Sigmoid colon (tissue), 7 donors: ENCODE results near the gene FGF8. TPM values are rescaled to one million over a fixed set of nuclear protein-coding genes. Genes with fewer than 3 reads are reported as not detected.

Experiments
- DNase-seq: peaks from one replicate; pipeline ENCODE4 v3.0.0-alpha.2; 2019
- H3K27ac ChIP-seq, 4 donors: fragments of 200-600 bp; sonication (generic); one replicate each; pipeline ENCODE4 v1.5.1; 2016 to 2019; ENCODE audit warnings: mild to moderate bottlenecking in 1 of 4
- H3K27me3 ChIP-seq, 3 donors: fragments of 200-600 bp; sonication (generic); one replicate each; pipeline ENCODE4 v1.5.1; 2019; ENCODE audit warnings: mild to moderate bottlenecking in 1 of 3
- H3K36me3 ChIP-seq, 4 donors: fragments of 200-600 bp; sonication (generic); one replicate each; pipeline ENCODE4 v1.5.1; 2016 to 2019
- H3K4me1 ChIP-seq, 4 donors: fragments of 200-600 bp; sonication (generic); one replicate each; pipeline ENCODE4 v1.5.1; 2017 to 2019
- H3K4me3 ChIP-seq, 4 donors: fragments of 200-600 bp; sonication (generic); one replicate each; pipeline ENCODE4 v1.5.1; 2017 to 2019; ENCODE audit warnings: mild to moderate bottlenecking in 2 of 4, moderate library complexity in 1 of 4
- H3K9me3 ChIP-seq, 4 donors: fragments of 200-600 bp in 3 of 4; sonication (generic) in 3 of 4; one replicate each; pipeline versions ENCODE4 v1.5.1 to v1.6.1; 2013 to 2019
- CTCF ChIP-seq, 4 experiments: fragments of 450-650 bp in 3 of 4; fragments of 200-600 bp in 1 of 4; IDR thresholded peaks; one replicate each; pipeline ENCODE4 v1.5.1; 2016 to 2019; ENCODE audit warnings: antibody characterized with exemption in 4 of 4, mild to moderate bottlenecking in 3 of 4, moderate library complexity in 2 of 4
- EP300 ChIP-seq, 4 donors: sonication (generic); formaldehyde crosslinking; IDR thresholded peaks; one replicate each; pipeline ENCODE4 v1.6.1; 2017; ENCODE audit warnings: antibody characterized with exemption in 4 of 4
- POLR2A ChIP-seq, 2 donors: fragments of 450-650 bp; IDR thresholded peaks; one replicate each; pipeline ENCODE4 v1.6.1; 2016; ENCODE audit warnings: antibody characterized with exemption in 2 of 2, mild to moderate bottlenecking in 2 of 2, moderate library complexity in 2 of 2
- POLR2AphosphoS5 ChIP-seq, 4 donors: sonication (generic); formaldehyde crosslinking; IDR thresholded peaks; one replicate each; pipeline ENCODE4 v1.6.1; 2017; ENCODE audit warnings: antibody characterized with exemption in 4 of 4
- WGBS, 2 donors: extraction: QIAGEN DNeasy Blood & Tissue Kit; methylation state at CpG; one replicate each; pipeline ENCODE4 v1.1.7; 2013; 5-methylcytosine and 5-hydroxymethylcytosine counted together
- intact Hi-C: fragments of 100-400 bp; cut with DNase I; formaldehyde crosslinking; loops from one replicate; pipeline ENCODE4 v1.15.1; 2023
- polyA plus RNA-seq, 3 donors: library from polyadenylated mRNA; stranded (reverse); fragments of 200-250 nt; gene quantifications; one replicate each; pipeline ENCODE4 v1.2.3, GENCODE V29; 2013
- total RNA-seq, 4 donors: library from RNA; depleted of rRNA; stranded (reverse); fragments of >200 nt; gene quantifications; one replicate each; pipeline ENCODE4 v1.1.0, GENCODE V29; 2016
- donor health status: healthy with polysubstance abuse.
- donor health status: Bipolar disorder and iron deficiency.
- donor health status: healthy.

Gene FGF8
- total and polyA plus RNA-seq, 7 donors = 0.10 TPM; not detected in 6

GRCh38 chr10:101812606-101813005 lies 36.7 kb upstream of the FGF8 start:
- intact Hi-C loops = no loop called here
- no peaks in the 10 kb centered on the region for H3K9me3 ChIP-seq
- no peak overlapping the region for H3K27ac ChIP-seq
- no peak overlapping the region for H3K4me3 ChIP-seq
- no peak for TF ChIP-seq POLR2AphosphoS5 (IDR thresholded peaks at IDR 0.05)
- no peaks in the 10 kb centered on the region for H3K27me3 ChIP-seq
- H3K36me3 ChIP-seq = peaks cover 6 to 54% (median 15%) of the 10 kb centered on the region in 4 donors
- 77 to 86% methylated on average over 4 of the region's 4 CpGs for WGBS, 2 donors
- no peak for DNase-seq
- H3K4me1 ChIP-seq = peaks cover 0 to 51% (median 44%) of the 10 kb centered on the region in 4 donors

- Histone ChIP-seq H3K36me3 (peaks cover 33 to 99% (median 41%) of the 10 kb centered on the region in 4 donors), H3K27me3 (no peaks in the 10 kb centered on the region), H3K4me3 (no peak overlapping the region), H3K27ac (no peak overlapping the region), H3K9me3 (no peaks in the 10 kb centered on the region), H3K4me1 (peaks cover 0 to 17% (median 8%) of the 10 kb centered on the region in 4 donors)
- WGBS, 2 donors = 91 to 95% methylated on average over 1 of the region's 1 CpG
- DNase-seq = no peak
- no peak for TF ChIP-seq CTCF (IDR thresholded peaks at IDR 0.05)
- no peak for TF ChIP-seq EP300 (IDR thresholded peaks at IDR 0.05)
- TF ChIP-seq POLR2AphosphoS5 (IDR thresholded peaks at IDR 0.05) = no peak
- no peak for TF ChIP-seq POLR2A (IDR thresholded peaks at IDR 0.05)
- intact Hi-C loops = no loop called here
Measured at GRCh38 chr10:101807158-101807557, 31.2 kb upstream of the FGF8 start.

- no peak for TF ChIP-seq EP300 (IDR thresholded peaks at IDR 0.05)
- TF ChIP-seq POLR2AphosphoS5 (IDR thresholded peaks at IDR 0.05) = no peak
- TF ChIP-seq POLR2A (IDR thresholded peaks at IDR 0.05) = no peak
- TF ChIP-seq CTCF (IDR thresholded peaks at IDR 0.05) = no peak
- Histone ChIP-seq H3K27ac (no peak overlapping the region), H3K9me3 (no peaks in the 10 kb centered on the region), H3K4me3 (no peak overlapping the region), H3K27me3 (no peaks in the 10 kb centered on the region), H3K36me3 (peaks cover 45 to 99% (median 54%) of the 10 kb centered on the region in 4 donors), H3K4me1 (peaks cover 0 to 3% (median 0%) of the 10 kb centered on the region in 4 donors)
- intact Hi-C loops = no loop called here
- 73 to 82% methylated on average over 4 of the region's 4 CpGs for WGBS, 2 donors
- no peak for DNase-seq
Measured at GRCh38 chr10:101803511-101803910, 27.6 kb upstream of the FGF8 start.

- no peak overlapping the region for H3K4me3 ChIP-seq
- H3K27ac ChIP-seq = no peak overlapping the region
- no peak for DNase-seq
- 79 to 85% methylated on average over 4 of the region's 4 CpGs for WGBS, 2 donors
- TF ChIP-seq CTCF (IDR thresholded peaks at IDR 0.05) = no peak
- TF ChIP-seq EP300 (IDR thresholded peaks at IDR 0.05) = no peak
- no peak for TF ChIP-seq POLR2AphosphoS5 (IDR thresholded peaks at IDR 0.05)
- TF ChIP-seq POLR2A (IDR thresholded peaks at IDR 0.05) = no peak
- intact Hi-C loops = no loop called here
- peaks cover 0 to 3% (median 0%) of the 10 kb centered on the region in 4 donors for H3K4me1 ChIP-seq
- H3K36me3 ChIP-seq = peaks cover 55 to 100% (median 79%) of the 10 kb centered on the region in 4 donors
- H3K27me3 ChIP-seq = no peaks in the 10 kb centered on the region
- H3K9me3 ChIP-seq = no peaks in the 10 kb centered on the region
Measured at GRCh38 chr10:101797403-101798059, 21.6 kb upstream of the FGF8 start.

GRCh38 chr10:101793526-101793925 lies 17.6 kb upstream of the FGF8 start:
- WGBS, 2 donors = 98% methylated on average over 12 of the region's 12 CpGs
- H3K4me1 ChIP-seq = no peaks in the 10 kb centered on the region
- H3K9me3 ChIP-seq = no peaks in the 10 kb centered on the region
- H3K4me3 ChIP-seq = no peak overlapping the region
- H3K27ac ChIP-seq = no peak overlapping the region
- intact Hi-C loops = no loop called here
- no peak for DNase-seq
- peaks cover 60 to 100% (median 87%) of the 10 kb centered on the region in 4 donors for H3K36me3 ChIP-seq
- no peaks in the 10 kb centered on the region for H3K27me3 ChIP-seq
- TF ChIP-seq EP300 (IDR thresholded peaks at IDR 0.05) = no peak
- TF ChIP-seq POLR2A (IDR thresholded peaks at IDR 0.05) = no peak
- TF ChIP-seq CTCF (IDR thresholded peaks at IDR 0.05) = no peak
- no peak for TF ChIP-seq POLR2AphosphoS5 (IDR thresholded peaks at IDR 0.05)
